Central memory CD4-positive, alpha-beta T cell (primary cell): ENCODE measurements around the gene PACS2.

ENCODE experiments used
- DNase-seq: peaks from one replicate; pipeline ENCODE4 v3.0.0; 2022

PACS2 gene

GRCh38 chr14:105375635-105376057, 61.1 kb downstream of the PACS2 start:
- DNase-seq, result no peak

- no peak for DNase-seq
These were observed 62.2 kb downstream of the PACS2 start for GRCh38 chr14:105376521-105377440.

GRCh38 chr14:105377555-105378182, 63.1 kb downstream of the PACS2 start:
- DNase-seq, result no peak

- DNase-seq, result no peak
These were observed 63.7 kb downstream of the PACS2 start for GRCh38 chr14:105378199-105378598.

- DNase-seq, result no peak
These were observed 64.5 kb downstream of the PACS2 start for GRCh38 chr14:105378873-105379685.

GRCh38 chr14:105379946-105380345, 65.4 kb downstream of the PACS2 start:
- DNase-seq, result no peak

- no peak for DNase-seq
These were observed 66.2 kb downstream of the PACS2 start for GRCh38 chr14:105380756-105381155.

GRCh38 chr14:105381446-105382342, 67.1 kb downstream of the PACS2 start:
- DNase-seq, result no peak

GRCh38 chr14:105382343-105383082, 68.0 kb downstream of the PACS2 start:
- DNase-seq, result no peak

GRCh38 chr14:105383083-105383730, 68.7 kb downstream of the PACS2 start:
- no peak for DNase-seq

- no peak for DNase-seq
These were observed 69.6 kb downstream of the PACS2 start for GRCh38 chr14:105384041-105384557.

- DNase-seq, result no peak
These were observed 70.2 kb downstream of the PACS2 start for GRCh38 chr14:105384605-105385321.

- DNase-seq, result no peak
These were observed 70.7 kb downstream of the PACS2 start for GRCh38 chr14:105385322-105385637.

- DNase-seq, result no peak
These were observed 71.3 kb downstream of the PACS2 start for GRCh38 chr14:105385698-105386365.

GRCh38 chr14:105386581-105387529, 72.3 kb downstream of the PACS2 start:
- DNase-seq, result no peak

GRCh38 chr14:105387530-105387922, 73.0 kb downstream of the PACS2 start:
- no peak for DNase-seq

- no peak for DNase-seq
These were observed 73.8 kb downstream of the PACS2 start for GRCh38 chr14:105388110-105388951.
